ENCODE data around the gene NAGS.

DNA sequence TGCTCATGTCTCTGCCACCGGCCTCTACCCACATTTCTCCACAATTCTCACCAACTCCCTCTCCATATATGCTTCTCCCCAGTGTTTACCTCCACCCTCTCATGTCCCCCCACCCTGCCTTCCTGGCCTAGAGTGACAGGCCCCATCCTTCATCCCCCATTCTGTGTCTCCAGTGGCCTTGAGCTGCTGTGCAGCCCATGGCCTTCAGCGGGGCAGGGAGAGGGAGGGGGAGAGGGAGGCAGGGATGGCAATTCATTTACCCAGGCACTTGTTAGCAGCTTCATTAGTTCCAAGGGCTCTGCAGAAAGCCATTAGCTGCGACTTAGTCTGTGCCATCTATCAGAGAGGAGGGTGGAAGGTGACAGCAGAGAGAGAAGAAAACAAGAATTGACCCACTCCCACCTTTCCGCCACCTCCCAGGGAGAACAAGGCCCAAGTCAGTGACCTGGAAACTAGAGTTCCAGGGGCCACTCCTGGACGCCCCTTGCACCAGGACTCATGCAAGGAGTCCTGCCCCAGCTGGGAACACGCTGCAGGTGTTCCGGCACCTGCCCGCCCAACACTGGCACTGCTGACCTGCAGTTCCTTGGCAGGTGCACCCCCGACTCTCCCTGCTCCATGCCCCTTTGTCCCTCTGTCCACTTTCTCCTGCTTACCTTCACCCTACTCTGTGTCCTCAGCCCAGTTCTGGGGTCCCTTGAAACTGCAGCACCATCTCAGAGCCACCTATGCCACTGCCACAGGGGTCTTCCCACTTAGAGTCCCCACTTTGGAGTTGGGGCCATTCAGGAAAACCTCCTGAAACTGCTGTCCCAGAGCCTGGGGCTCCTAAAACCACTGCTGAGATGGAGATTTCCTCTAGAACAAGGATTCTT, 27.2 kb upstream of the NAGS start:
- TF ChIP-seq, protein P1, sequence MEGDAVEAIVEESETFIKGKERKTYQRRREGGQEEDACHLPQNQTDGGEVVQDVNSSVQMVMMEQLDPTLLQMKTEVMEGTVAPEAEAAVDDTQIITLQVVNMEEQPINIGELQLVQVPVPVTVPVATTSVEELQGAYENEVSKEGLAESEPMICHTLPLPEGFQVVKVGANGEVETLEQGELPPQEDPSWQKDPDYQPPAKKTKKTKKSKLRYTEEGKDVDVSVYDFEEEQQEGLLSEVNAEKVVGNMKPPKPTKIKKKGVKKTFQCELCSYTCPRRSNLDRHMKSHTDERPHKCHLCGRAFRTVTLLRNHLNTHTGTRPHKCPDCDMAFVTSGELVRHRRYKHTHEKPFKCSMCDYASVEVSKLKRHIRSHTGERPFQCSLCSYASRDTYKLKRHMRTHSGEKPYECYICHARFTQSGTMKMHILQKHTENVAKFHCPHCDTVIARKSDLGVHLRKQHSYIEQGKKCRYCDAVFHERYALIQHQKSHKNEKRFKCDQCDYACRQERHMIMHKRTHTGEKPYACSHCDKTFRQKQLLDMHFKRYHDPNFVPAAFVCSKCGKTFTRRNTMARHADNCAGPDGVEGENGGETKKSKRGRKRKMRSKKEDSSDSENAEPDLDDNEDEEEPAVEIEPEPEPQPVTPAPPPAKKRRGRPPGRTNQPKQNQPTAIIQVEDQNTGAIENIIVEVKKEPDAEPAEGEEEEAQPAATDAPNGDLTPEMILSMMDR (IDR thresholded peaks at IDR 0.05) = no peak
- no peak for TF ChIP-seq EZH2 (IDR thresholded peaks at IDR 0.05; ENCODE audit: borderline replicate concordance, insufficient read depth, low read depth, low read length, poor library complexity, severe bottlenecking)

All from B cell (primary cell).